HepG2 (cell line): ENCODE results near the gene LBX2. TPM values are rescaled to one million over a fixed set of nuclear protein-coding genes. Genes with fewer than 3 reads are reported as not detected.

ENCODE experiments used
- ATF6 ChIP-seq: sonication (generic); formaldehyde crosslinking; conservative IDR thresholded peaks from 2 replicates; pipeline ENCODE4 v1.4.0; 2020; ENCODE audit warnings: missing genetic modification reagents
- DNMT1 ChIP-seq: sonication (generic); formaldehyde crosslinking; IDR thresholded peaks from 2 replicates; pipeline ENCODE4 v1.5.1; 2020; ENCODE audit warnings: mild to moderate bottlenecking, missing genetic modification reagents
- HOXA9 ChIP-seq: sonication (generic); formaldehyde crosslinking; IDR thresholded peaks from 2 replicates; pipeline ENCODE4 v1.8.1; 2022; ENCODE audit warnings: missing genetic modification reagents, mild to moderate bottlenecking, moderate library complexity, borderline replicate concordance
- NONO ChIP-seq, 2 experiments: fragments of 450-650 bp in 1 of 2; sonication (generic) in 1 of 2; formaldehyde crosslinking in 1 of 2; IDR thresholded peaks in 1 of 2; conservative IDR thresholded peaks in 1 of 2; 2 replicates each; pipeline versions ENCODE4 v1.6.1 to v1.8.0; 2017 to 2022; ENCODE audit warnings: mild to moderate bottlenecking in 1 of 2, missing genetic modification reagents in 1 of 2, moderate library complexity in 1 of 2
- PAWR ChIP-seq: sonication (generic); formaldehyde crosslinking; IDR thresholded peaks from 2 replicates; pipeline ENCODE4 v1.4.0; 2020; ENCODE audit warnings: missing genetic modification reagents, mild to moderate bottlenecking, borderline replicate concordance
- ZBTB20 ChIP-seq: sonication (generic); formaldehyde crosslinking; IDR thresholded peaks from 2 replicates; pipeline ENCODE4 v1.8.1; 2023; ENCODE audit warnings: missing genetic modification reagents, low read depth, mild to moderate bottlenecking, borderline replicate concordance
- ZFP90 ChIP-seq: sonication (generic); formaldehyde crosslinking; IDR thresholded peaks from 2 replicates; pipeline ENCODE4 v1.8.0; 2022; ENCODE audit warnings: missing genetic modification reagents, mild to moderate bottlenecking, inconsistent platforms, borderline replicate concordance
- ZNF263 ChIP-seq: sonication (generic); formaldehyde crosslinking; IDR thresholded peaks from 2 replicates; pipeline ENCODE4 v1.4.0; 2020; ENCODE audit warnings: missing genetic modification reagents
- ZNF33A ChIP-seq: sonication (generic); formaldehyde crosslinking; IDR thresholded peaks from 2 replicates; pipeline ENCODE4 v1.5.1; 2020; ENCODE audit warnings: missing genetic modification reagents, mild to moderate bottlenecking, moderate library complexity, borderline replicate concordance
- ZNF451 ChIP-seq: sonication (generic); formaldehyde crosslinking; IDR thresholded peaks from 2 replicates; pipeline ENCODE4 v1.5.0; 2020; ENCODE audit warnings: mild to moderate bottlenecking, missing genetic modification reagents
- ZNF609 ChIP-seq: sonication (generic); formaldehyde crosslinking; IDR thresholded peaks from 2 replicates; pipeline ENCODE4 v1.4.0; 2020; ENCODE audit warnings: mild to moderate bottlenecking, missing genetic modification reagents, borderline replicate concordance
- polyA plus RNA-seq, 8 experiments: library from polyadenylated mRNA; depleted of rRNA in 3 of 8; stranded (reverse) in 7 of 8; unstranded in 1 of 8; fragments of >200 nt; fragmentation: Illumina TruSeq in 4 of 8; extraction: Trizol in 4 of 8; gene quantifications; 2 replicates each; pipeline versions ENCODE4 v1.2.1 to v1.2.3, GENCODE V29; 2011 to 2016; ENCODE audit warnings: low read depth in 4 of 8, missing spikeins in 1 of 8, mixed read lengths in 1 of 8; ENCODE audit not compliant: insufficient read depth in 1 of 8
- total RNA-seq, 5 experiments: library from RNA; depleted of rRNA; stranded (reverse); fragments of >200 nt; fragmentation: Illumina TruSeq; extraction: Trizol; gene quantifications; 2 replicates each; pipeline ENCODE4 v1.2.3, GENCODE V29; 2016; ENCODE audit warnings: low read depth in 1 of 5
- TF ChIP-seq, protein P1 (sequence below): sonication (generic); formaldehyde crosslinking; IDR thresholded peaks from 2 replicates; pipeline ENCODE4 v1.5.0; 2020; ENCODE audit warnings: missing genetic modification reagents
- TF ChIP-seq, protein P2 (sequence below): IDR thresholded peaks from 2 replicates; pipeline ENCODE4 v1.6.1; 2016; ENCODE audit warnings: control low read depth
- TF ChIP-seq, protein P3 (sequence below): sonication (generic); formaldehyde crosslinking; IDR thresholded peaks from 2 replicates; pipeline ENCODE4 v1.4.0; 2020; ENCODE audit warnings: missing genetic modification reagents; ENCODE audit errors: not compliant biosample characterization

The LBX2 gene
- total and polyA plus RNA-seq, 2 of the 13 experiments (the other 11 are each of a cell fraction or from before 2014, with no cell fraction given), result 6.4 to 8.1 TPM

DNA sequence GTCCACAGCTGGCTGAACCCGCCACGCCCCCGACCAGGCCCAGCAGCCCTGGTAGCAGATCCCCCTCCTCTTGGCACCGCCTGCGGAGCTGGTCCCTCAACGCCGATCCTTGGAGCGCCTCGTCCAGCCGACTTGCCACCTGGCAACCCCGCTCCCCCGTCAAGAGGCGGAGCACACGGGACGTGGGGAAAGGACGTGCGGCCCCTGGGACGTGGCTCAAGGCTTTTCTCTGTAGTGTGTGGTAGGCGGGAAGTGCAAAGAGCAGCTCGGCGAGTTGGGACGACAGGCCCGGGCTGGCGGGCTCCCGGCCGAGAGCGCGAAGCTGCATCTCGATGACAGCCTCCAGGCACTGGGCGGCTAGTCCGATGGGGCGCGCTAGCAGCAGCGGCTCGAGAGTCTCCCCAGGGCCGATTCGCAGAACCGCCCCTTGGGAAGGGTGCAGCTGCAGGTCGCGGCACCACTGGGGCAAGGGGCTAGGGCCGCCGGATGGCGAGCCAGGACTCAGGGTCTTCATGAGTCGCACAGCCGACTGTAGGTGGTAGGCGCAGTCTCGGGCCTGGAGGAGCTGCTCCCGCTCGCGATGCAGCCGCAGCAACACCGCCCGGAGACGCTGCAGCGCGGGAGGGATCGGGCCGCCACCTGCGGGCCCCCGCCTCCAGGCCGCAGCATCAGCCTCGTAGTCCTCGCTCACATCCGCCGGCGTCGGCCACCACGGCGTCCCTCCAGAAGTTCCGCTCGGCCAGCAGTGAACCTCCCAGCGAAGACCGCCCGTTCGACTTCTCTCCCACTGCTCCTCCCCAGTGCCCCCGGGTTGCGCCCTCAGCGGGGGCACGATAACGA, 17.2 kb downstream of the LBX2 start (continued):
- TF ChIP-seq, protein P1, sequence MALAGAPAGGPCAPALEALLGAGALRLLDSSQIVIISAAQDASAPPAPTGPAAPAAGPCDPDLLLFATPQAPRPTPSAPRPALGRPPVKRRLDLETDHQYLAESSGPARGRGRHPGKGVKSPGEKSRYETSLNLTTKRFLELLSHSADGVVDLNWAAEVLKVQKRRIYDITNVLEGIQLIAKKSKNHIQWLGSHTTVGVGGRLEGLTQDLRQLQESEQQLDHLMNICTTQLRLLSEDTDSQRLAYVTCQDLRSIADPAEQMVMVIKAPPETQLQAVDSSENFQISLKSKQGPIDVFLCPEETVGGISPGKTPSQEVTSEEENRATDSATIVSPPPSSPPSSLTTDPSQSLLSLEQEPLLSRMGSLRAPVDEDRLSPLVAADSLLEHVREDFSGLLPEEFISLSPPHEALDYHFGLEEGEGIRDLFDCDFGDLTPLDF (CRISPR knock-in tag), result peak; percentile 79
- TF ChIP-seq, protein P2, sequence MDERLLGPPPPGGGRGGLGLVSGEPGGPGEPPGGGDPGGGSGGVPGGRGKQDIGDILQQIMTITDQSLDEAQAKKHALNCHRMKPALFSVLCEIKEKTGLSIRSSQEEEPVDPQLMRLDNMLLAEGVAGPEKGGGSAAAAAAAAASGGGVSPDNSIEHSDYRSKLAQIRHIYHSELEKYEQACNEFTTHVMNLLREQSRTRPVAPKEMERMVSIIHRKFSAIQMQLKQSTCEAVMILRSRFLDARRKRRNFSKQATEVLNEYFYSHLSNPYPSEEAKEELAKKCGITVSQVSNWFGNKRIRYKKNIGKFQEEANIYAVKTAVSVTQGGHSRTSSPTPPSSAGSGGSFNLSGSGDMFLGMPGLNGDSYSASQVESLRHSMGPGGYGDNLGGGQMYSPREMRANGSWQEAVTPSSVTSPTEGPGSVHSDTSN (CRISPR knock-in tag), result no peak
- TF ChIP-seq ZNF451 (no peak), NONO (IDR thresholded peaks at IDR 0.05) (no peak), NONO (CRISPR knock-in tag; conservative IDR thresholded peaks at IDR 0.05) (no peak), ZNF33A (CRISPR knock-in tag) (no peak), PAWR (CRISPR knock-in tag) (no peak), DNMT1 (CRISPR knock-in tag) (0 out of 2 replicates have a peak, but pooled peaks have one; percentile 42), ZFP90 (CRISPR knock-in tag) (peak; percentile 47; the same call in 1 of the 2 replicates), ZBTB20 (no peak; the same call in 1 of the 2 replicates), ZNF263 (peak; percentile 66), HOXA9 (peak; percentile 73), ZNF609 (no peak; the same call in 1 of the 2 replicates), ATF6 (CRISPR knock-in tag) (0 out of 2 replicates have a peak, but pooled peaks have one; percentile 17)
- TF ChIP-seq, protein P3, sequence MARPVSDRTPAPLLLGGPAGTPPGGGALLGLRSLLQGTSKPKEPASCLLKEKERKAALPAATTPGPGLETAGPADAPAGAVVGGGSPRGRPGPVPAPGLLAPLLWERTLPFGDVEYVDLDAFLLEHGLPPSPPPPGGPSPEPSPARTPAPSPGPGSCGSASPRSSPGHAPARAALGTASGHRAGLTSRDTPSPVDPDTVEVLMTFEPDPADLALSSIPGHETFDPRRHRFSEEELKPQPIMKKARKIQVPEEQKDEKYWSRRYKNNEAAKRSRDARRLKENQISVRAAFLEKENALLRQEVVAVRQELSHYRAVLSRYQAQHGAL (CRISPR knock-in tag), result peak; percentile 74
